ENCODE data around the gene SHB. TPM values are rescaled to one million over a fixed set of nuclear protein-coding genes. Genes with fewer than 3 reads are reported as not detected.

The SHB gene
- total and polyA plus RNA-seq, 2 of the 8 experiments (the other 6 are each of a cell fraction or from before 2014, with no cell fraction given): 4.1 to 12.6 TPM

- POLR2A ChIA-PET (ENCODE audit: partially characterized antibody): no interaction called here
Measured at GRCh38 chr9:37928552-37929430, 140.2 kb downstream of the SHB start.

More at GRCh38 chr9:37928552-37929430, 140.2 kb downstream of the SHB start:
- H2BK12ac ChIP-seq (ENCODE audit: low read depth, low read length): no peak overlapping the region; the same call in 1 of the 2 replicates
- 93% methylated on average over 20 of the region's 20 CpGs; no CpG with 5 or more reads in 1 of the 2 experiments for WGBS, 2 experiments (ENCODE audit: extremely low coverage in 1 of 2, insufficient coverage in 1 of 2, insufficient read length in 1 of 2, insufficient replicate concordance in 2 of 2, low coverage in 1 of 2, low lambda C conversion rate in 2 of 2, missing lambda C conversion rate in 1 of 2)
- H2BK15ac ChIP-seq (ENCODE audit: low read length): no peak overlapping the region
- H2BK120ac ChIP-seq (replicated peaks; ENCODE audit: low read depth, low read length): no peak overlapping the region
- no peak overlapping the region for H2BK5ac ChIP-seq (ENCODE audit: low read depth, low read length)
- no peak overlapping the region for H3K56ac ChIP-seq (replicated peaks; ENCODE audit: insufficient read length, low read depth, low read length)
- no peak overlapping the region for H3K14ac ChIP-seq (ENCODE audit: insufficient read length)
- FAIRE-seq: no peak
- H3K9me3 ChIP-seq (ENCODE audit: insufficient read depth in 2 of 2, low read depth in 1 of 2, low read length in 1 of 2): no peaks in the 10 kb centered on the region
- peaks cover 0 to 15% (median 4%) of the 10 kb centered on the region in 4 experiments; a peak in 5 of 7 replicates for H3K4me1 ChIP-seq (replicated peaks in 1 of 4; ENCODE audit: control insufficient read depth in 3 of 4, insufficient read depth in 4 of 4, low read length in 3 of 4)
- H3K79me1 ChIP-seq (ENCODE audit: low read depth, low read length): 0 out of 2 replicates have a peak, but pooled peaks cover 2% of the 10 kb centered on the region
- no peak for TF ChIP-seq SIX5 (IDR thresholded peaks at IDR 0.05; ENCODE audit: low read depth, low read length)
- no peak for TF ChIP-seq TCF12 (IDR thresholded peaks at IDR 0.05; ENCODE audit: low read depth, low read length)
- TF ChIP-seq ZNF274 (IDR thresholded peaks at IDR 0.05; ENCODE audit: borderline replicate concordance, extremely low read depth, low read length): no peak
- TF ChIP-seq SP1 (IDR thresholded peaks at IDR 0.05; ENCODE audit: low read depth, low read length): no peak
- no peak for TF ChIP-seq EP300 (IDR thresholded peaks at IDR 0.05; ENCODE audit: borderline replicate concordance in 1 of 2, low read depth in 2 of 2, low read length in 2 of 2)
- TF ChIP-seq FOSL1 (IDR thresholded peaks at IDR 0.05; ENCODE audit: insufficient read depth, low read depth, low read length): no peak
- TF ChIP-seq ASH2L (IDR thresholded peaks at IDR 0.05; ENCODE audit: low read length): no peak
- no peak for TF ChIP-seq HDAC6 (IDR thresholded peaks at IDR 0.05; ENCODE audit: low read depth, low read length)
- no peak for TF ChIP-seq CBX8 (IDR thresholded peaks at IDR 0.05; ENCODE audit: borderline replicate concordance, low read depth, low read length)
- no peak for TF ChIP-seq TEAD4 (IDR thresholded peaks at IDR 0.05; ENCODE audit: low read depth, low read length)
- no peak for TF ChIP-seq RAD21 (IDR thresholded peaks at IDR 0.05 in 1 of 2, conservative IDR thresholded peaks at IDR 0.05 in 1 of 2; ENCODE audit: low read depth in 2 of 2, low read length in 2 of 2)
- no peak overlapping the region for H2AK5ac ChIP-seq (ENCODE audit: low read depth, low read length)
- no peak overlapping the region for H3K27ac ChIP-seq (ENCODE audit: low read depth, low read length)
- no peak overlapping the region for H2AFZ ChIP-seq (ENCODE audit: low read length)
- H3K79me2 ChIP-seq (ENCODE audit: control insufficient read depth in 1 of 2, insufficient read depth in 2 of 2, low read length in 2 of 2): no peaks in the 10 kb centered on the region
- CTCF ChIA-PET (ENCODE audit: partially characterized antibody): interaction anchor here (0.8 to 1.4 kb wide), 3 partner anchors 12 to 158 kb away, joined by 4 to 9 read pairs (median 4); no protein-coding TSS in a partner anchor
- no peak overlapping the region for H4K91ac ChIP-seq (replicated peaks; ENCODE audit: insufficient read length, low read length)
- H3K4me2 ChIP-seq (ENCODE audit: insufficient read depth in 1 of 2, low read depth in 2 of 2, low read length in 2 of 2): no peak overlapping the region
- H3K4me3 ChIP-seq (ENCODE audit: extremely low read depth in 1 of 4, insufficient read depth in 2 of 4, low read depth in 3 of 4, low read length in 4 of 4): no peak overlapping the region
- no peak overlapping the region for H3K18ac ChIP-seq (ENCODE audit: extremely low read depth, low read length)
- H3K23me2 ChIP-seq (ENCODE audit: low read depth, low read length): no peaks in the 10 kb centered on the region
- no peak overlapping the region for H3K23ac ChIP-seq (ENCODE audit: insufficient read length)
- H2BK20ac ChIP-seq (ENCODE audit: low read length): no peak overlapping the region
- no peak overlapping the region for H4K8ac ChIP-seq (ENCODE audit: extremely low read depth, insufficient read depth, low read length)
- no peak overlapping the region for H3K4ac ChIP-seq (replicated peaks; ENCODE audit: insufficient read length, low read depth, low read length)
- no peaks in the 10 kb centered on the region for H3K36me3 ChIP-seq (ENCODE audit: control insufficient read depth in 2 of 4, insufficient read depth in 4 of 4, low read length in 3 of 4)
- no peaks in the 10 kb centered on the region for H3K27me3 ChIP-seq (replicated peaks in 1 of 4; ENCODE audit: control insufficient read depth in 3 of 4, extremely low read depth in 1 of 4, insufficient read depth in 3 of 4, low read length in 3 of 4)
- H4K5ac ChIP-seq (ENCODE audit: insufficient read length, low read depth, low read length): no peak overlapping the region
- H3K9ac ChIP-seq (replicated peaks in 1 of 4; ENCODE audit: extremely low read depth in 1 of 4, low read depth in 3 of 4, low read length in 3 of 4): no peak overlapping the region
- H4K20me1 ChIP-seq (replicated peaks in 1 of 2; ENCODE audit: control insufficient read depth in 1 of 2, insufficient read depth in 2 of 2, low read length in 2 of 2): peaks cover 0 to 3% of the 10 kb centered on the region in 2 experiments
- no peak for DNase-seq (ENCODE audit: low read depth in 1 of 2, low spot score in 2 of 2)
